Endothelial cell of umbilical vein (primary cell): ENCODE results near the gene FAM193B. TPM values are rescaled to one million over a fixed set of nuclear protein-coding genes. Genes with fewer than 3 reads are reported as not detected.

ENCODE experiments used
- BruUV-seq: library from RNA; stranded (reverse); fragments of 400-500 nt; replicated peaks from 2 replicates; lab custom pipeline; 2021; lab: Mats Ljungman, UMichigan
- CTCF ChIA-PET: fragments of 300-600, 350-600 bp; sonication (Branson Sonifier 250); formaldehyde crosslinking; loops from one replicate; lab custom pipeline; 2021; ENCODE audit warnings: antibody characterized with exemption, inconsistent platforms; lab: Charles Lee
- POLR2A ChIA-PET: fragments of 300-600, 350-600 bp; sonication (Branson Sonifier 250); formaldehyde crosslinking; loops from one replicate; lab custom pipeline; 2021; ENCODE audit warnings: antibody characterized with exemption, inconsistent platforms; lab: Charles Lee
- DNase-seq: peaks from one replicate; pipeline ENCODE4 v3.0.0-alpha.2; 2011; ENCODE audit warnings: low read depth, low spot score
- FAIRE-seq: peaks from 2 replicates; lab custom pipeline; 2011; peaks lifted over from hg19 to GRCh38; lab: Jason Lieb, UNC
- H2AFZ ChIP-seq: 2 replicates; pipeline ENCODE4 v1.6.0; 2012; ENCODE audit warnings: low read depth, low read length, control low read depth, inconsistent platforms
- H3K27ac ChIP-seq: 2 replicates; pipeline ENCODE4 v1.5.1; 2011; ENCODE audit warnings: low read depth, mild to moderate bottlenecking, control low read depth, low read length, moderate library complexity; ENCODE audit not compliant: insufficient read depth
- H3K27me3 ChIP-seq, 2 experiments: 2 replicates each; pipeline versions ENCODE4 v1.6.0 to v1.6.1; 2011; ENCODE audit warnings: low read length in 2 of 2, mixed read lengths in 1 of 2; ENCODE audit not compliant: control insufficient read depth in 2 of 2, insufficient read depth in 2 of 2
- H3K36me3 ChIP-seq, 2 experiments: 2 replicates in 1 of 2; 3 replicates in 1 of 2; pipeline ENCODE4 v1.5.1; 2011; ENCODE audit warnings: low read length in 2 of 2, mild to moderate bottlenecking in 1 of 2, moderate library complexity in 1 of 2; ENCODE audit not compliant: control insufficient read depth in 2 of 2, insufficient read depth in 2 of 2; ENCODE audit errors: extremely low read depth in 1 of 2
- H3K4me1 ChIP-seq: 3 replicates; pipeline ENCODE4 v1.5.1; 2011; ENCODE audit warnings: mild to moderate bottlenecking, low read length; ENCODE audit not compliant: control insufficient read depth, insufficient read depth; ENCODE audit errors: extremely low read depth
- H3K4me2 ChIP-seq: 2 replicates; pipeline ENCODE4 v1.6.1; 2011; ENCODE audit warnings: low read length, control low read depth, mixed read lengths; ENCODE audit not compliant: insufficient read depth
- H3K4me3 ChIP-seq, 3 experiments: fragments of 200-600 bp in 1 of 3; sonication (generic), shearing (Covaris generic) in 1 of 3; replicated peaks in 1 of 3; 2 replicates each; pipeline ENCODE4 v1.5.1; 2011 to 2016; ENCODE audit warnings: control low read depth in 3 of 3, low read length in 3 of 3, mild to moderate bottlenecking in 2 of 3, inconsistent platforms in 1 of 3, low read depth in 1 of 3, moderate library complexity in 1 of 3; ENCODE audit not compliant: insufficient read depth in 1 of 3
- H3K79me2 ChIP-seq: 2 replicates; pipeline ENCODE4 v1.6.0; 2012; ENCODE audit warnings: low read length, inconsistent platforms; ENCODE audit not compliant: control insufficient read depth, insufficient read depth
- H3K9ac ChIP-seq: replicated peaks from 2 replicates; pipeline ENCODE3; 2011; ENCODE audit warnings: low read length, control low read depth; ENCODE audit not compliant: insufficient read depth; ENCODE audit errors: extremely low read depth
- H3K9me1 ChIP-seq: replicated peaks from 3 replicates; pipeline ENCODE4 v1.6.0; 2011; ENCODE audit warnings: mild to moderate bottlenecking, low read length; ENCODE audit not compliant: control insufficient read depth, insufficient read depth; ENCODE audit errors: extremely low read depth
- H3K9me3 ChIP-seq: replicated peaks from 2 replicates; pipeline ENCODE4 v1.5.1; 2012; ENCODE audit warnings: low read length, inconsistent platforms; ENCODE audit not compliant: control insufficient read depth, insufficient read depth
- H4K20me1 ChIP-seq: replicated peaks from 2 replicates; pipeline ENCODE3; 2011; ENCODE audit warnings: mild to moderate bottlenecking, low read length; ENCODE audit not compliant: control insufficient read depth, insufficient read depth; ENCODE audit errors: extremely low read depth
- CTCF ChIP-seq, 2 donors: IDR thresholded peaks; 1 replicate in 1 of 2; 2 replicates in 1 of 2; pipeline ENCODE4 v1.5.1; 2011; ENCODE audit warnings: low read length in 2 of 2, mild to moderate bottlenecking in 2 of 2, moderate library complexity in 2 of 2, control low read depth in 1 of 2, inconsistent platforms in 1 of 2, low read depth in 1 of 2; ENCODE audit not compliant: insufficient read depth in 1 of 2; ENCODE audit errors: extremely low read depth in 1 of 2
- FOS ChIP-seq: IDR thresholded peaks from 2 replicates; pipeline ENCODE4 v1.6.1; 2011; ENCODE audit warnings: mild to moderate bottlenecking, low read length, moderate library complexity, borderline replicate concordance; ENCODE audit not compliant: insufficient read depth
- GATA2 ChIP-seq: IDR thresholded peaks from 2 replicates; pipeline ENCODE4 v1.7.0; 2011; ENCODE audit warnings: low read depth, mild to moderate bottlenecking, moderate library complexity, mixed read lengths, low read length; ENCODE audit not compliant: insufficient read length, insufficient read depth
- JUN ChIP-seq: IDR thresholded peaks from 2 replicates; pipeline ENCODE4 v1.6.1; 2011; ENCODE audit warnings: borderline replicate concordance, low read depth; ENCODE audit not compliant: insufficient read length, insufficient read depth
- POLR2A ChIP-seq: IDR thresholded peaks from 2 replicates; pipeline ENCODE4 v1.6.1; 2012; ENCODE audit warnings: low read depth, mild to moderate bottlenecking, control low read depth, low read length
- POLR2AphosphoS5 ChIP-seq: IDR thresholded peaks from 2 replicates; pipeline ENCODE4 v1.6.1; 2012; ENCODE audit warnings: low read depth, mild to moderate bottlenecking, control low read depth, low read length, moderate library complexity; ENCODE audit not compliant: insufficient read depth
- dilution Hi-C: fragments of 300-500 bp; cut with MboI; formaldehyde crosslinking; loops from one replicate; pipeline ENCODE4 v1.15.0; 2019; ENCODE audit warnings: low sequenced_read_pairs; ENCODE audit not compliant: extremely low pct_ligation_motif_present
- intact Hi-C: fragments of 100-400 bp; cut with micrococcal nuclease; formaldehyde crosslinking; loops from one replicate; pipeline ENCODE4 v1.10.0; 2022
- polyA plus RNA-seq, 4 experiments: library from polyadenylated mRNA; depleted of rRNA in 3 of 4; stranded (reverse) in 3 of 4; unstranded in 1 of 4; fragments of >200 nt; gene quantifications; 2 replicates each; pipeline versions ENCODE4 v1.2.1 to v1.2.3, GENCODE V29; 2011 to 2012; ENCODE audit warnings: missing spikeins in 1 of 4
- total RNA-seq: library from RNA; stranded (reverse); gene quantifications from 2 replicates; pipeline ENCODE4 v1.2.3, GENCODE V29; 2021

Gene FAM193B
- total and polyA plus RNA-seq, 2 donors (not counting 3 experiments of a cell fraction or from before 2014, with no cell fraction given), result 57.9 to 75.7 TPM

- Histone ChIP-seq H3K9me1 (no peaks in the 10 kb centered on the region), H3K4me1 (peaks cover 7% of the 10 kb centered on the region)
Observed at GRCh38 chr5:177557796-177558195, 3.4 kb upstream of the FAM193B start.

More at GRCh38 chr5:177557796-177558195, 3.4 kb upstream of the FAM193B start:
- Histone ChIP-seq H3K9ac (no peak overlapping the region), H3K4me3 (no peak overlapping the region), H3K9me3 (no peaks in the 10 kb centered on the region), H3K4me2 (no peak overlapping the region), H2AFZ (no peak overlapping the region), H3K27me3 (peaks cover 0 to 5% of the 10 kb centered on the region in 2 experiments), H3K36me3 (no peaks in the 10 kb centered on the region), H3K27ac (no peak overlapping the region), H4K20me1 (no peaks in the 10 kb centered on the region), H3K79me2 (peaks cover 12% of the 10 kb centered on the region)
- FAIRE-seq, result no peak
- BruUV-seq, result no TSS peak
- ChIA-PET CTCF (interaction anchor here (1.0 kb wide), 2 partner anchors 11 to 49 kb away, joined by 3 to 4 read pairs; no protein-coding TSS in a partner anchor), POLR2A (no interaction called here)
- TF ChIP-seq JUN, result no peak
- TF ChIP-seq GATA2, result no peak
- TF ChIP-seq FOS, result no peak
- TF ChIP-seq CTCF (IDR thresholded peaks at IDR 0.05; ENCODE audit: extremely low read depth in 1 of 2, insufficient read depth in 1 of 2, low read depth in 1 of 2, low read length in 2 of 2), result no peak
- TF ChIP-seq POLR2AphosphoS5, result no peak
- TF ChIP-seq POLR2A, result no peak
- intact Hi-C loops, result no loop called here
- dilution Hi-C loops, result no loop called here
- DNase-seq, result no peak
